Right forelimb (tissue), 1 donor: Measurements from ENCODE around the gene BACE2.
"Not testable (repeated sequence)": the region's sequence is repeated elsewhere in the genome, so short reads cannot be mapped to it uniquely, and the experiment has no call there.

Source experiments
- DNase-seq: peaks from one replicate; pipeline ENCODE4 v3.0.0-alpha.2; 2018

BACE2 gene

DNA sequence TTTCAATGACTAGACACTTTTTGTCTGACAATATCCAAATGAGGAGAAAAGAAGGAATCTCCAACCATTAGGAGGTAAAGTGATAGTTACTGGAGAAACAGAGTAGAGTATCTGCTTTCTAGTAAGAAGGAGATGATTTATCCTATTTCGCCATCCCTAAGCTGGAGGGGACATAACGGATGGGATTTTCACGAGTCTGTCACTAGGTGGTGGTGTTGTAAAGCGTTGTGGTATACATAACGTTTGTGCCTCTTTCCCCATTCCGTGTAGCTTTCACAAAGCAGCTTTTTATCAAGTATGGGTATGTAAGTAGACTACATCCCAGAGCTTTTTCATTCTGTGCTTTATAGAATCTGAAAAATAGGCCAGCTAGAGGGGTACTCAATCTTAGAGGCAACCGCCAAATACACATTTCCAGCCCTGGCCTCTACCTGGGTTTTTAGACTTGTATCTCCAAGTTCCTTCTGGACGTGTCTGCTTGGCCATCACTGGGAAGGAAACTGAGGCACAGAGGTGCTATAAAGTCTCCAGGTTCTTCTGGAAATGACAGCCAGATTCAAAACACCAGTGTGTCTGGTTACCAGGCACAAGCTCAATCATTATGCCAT lies 115.4 kb downstream of the BACE2 start:
- DNase-seq, result no peak

DNA sequence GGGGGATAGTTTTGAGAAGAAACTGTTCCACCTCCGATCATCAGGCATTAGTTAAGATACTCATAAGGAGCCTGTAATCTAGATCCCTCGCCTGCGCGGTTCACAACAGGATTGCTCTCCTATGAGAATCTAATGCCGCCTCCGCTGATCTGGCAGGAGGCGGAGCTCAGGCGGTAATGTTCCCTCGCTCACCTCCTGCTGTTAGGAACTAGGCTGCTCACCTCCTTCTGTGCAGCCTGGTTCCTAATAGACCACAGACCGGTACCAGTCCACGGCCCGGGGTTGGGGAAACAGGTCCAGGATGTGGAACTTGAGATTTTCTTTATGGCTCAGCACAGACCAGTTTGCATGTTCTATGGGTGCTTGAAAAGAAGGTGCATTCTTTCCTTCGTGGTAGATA lies 121.5 kb downstream of the BACE2 start:
- no peak for DNase-seq

DNA sequence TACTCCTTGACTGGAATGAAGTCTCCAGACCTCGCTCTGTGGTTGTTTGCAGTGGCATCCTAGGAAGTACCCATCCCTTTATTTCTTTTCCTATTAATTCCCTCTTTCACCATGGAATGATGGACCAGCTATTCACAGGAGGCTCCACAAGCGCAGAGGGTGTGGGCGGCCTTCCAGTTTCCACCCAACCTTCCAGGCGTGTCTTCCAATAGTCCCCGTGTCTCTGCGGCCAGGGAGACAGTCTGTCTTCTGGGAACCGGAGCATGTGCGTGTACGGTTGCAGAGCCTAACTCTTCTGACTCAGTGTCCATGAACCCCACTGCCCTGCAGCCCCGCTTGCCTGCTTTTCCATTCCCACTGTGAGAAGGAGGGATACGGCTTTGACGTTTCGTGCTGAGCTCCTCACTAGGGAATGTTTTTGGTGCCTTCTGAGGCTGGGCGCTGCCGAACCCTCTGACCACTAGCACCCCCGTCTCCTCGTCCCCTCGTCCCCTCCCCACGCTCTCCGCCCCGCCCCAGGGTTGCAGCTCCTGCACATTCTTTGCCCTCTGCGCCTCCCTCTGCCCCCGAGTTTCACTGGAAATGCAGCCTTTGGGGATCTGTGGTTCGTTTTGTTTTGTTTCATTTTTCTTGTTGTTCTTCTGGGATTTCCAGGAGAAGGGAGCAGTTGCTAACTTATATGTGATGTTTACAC lies 122.3 kb downstream of the BACE2 start:
- no peak for DNase-seq

DNA sequence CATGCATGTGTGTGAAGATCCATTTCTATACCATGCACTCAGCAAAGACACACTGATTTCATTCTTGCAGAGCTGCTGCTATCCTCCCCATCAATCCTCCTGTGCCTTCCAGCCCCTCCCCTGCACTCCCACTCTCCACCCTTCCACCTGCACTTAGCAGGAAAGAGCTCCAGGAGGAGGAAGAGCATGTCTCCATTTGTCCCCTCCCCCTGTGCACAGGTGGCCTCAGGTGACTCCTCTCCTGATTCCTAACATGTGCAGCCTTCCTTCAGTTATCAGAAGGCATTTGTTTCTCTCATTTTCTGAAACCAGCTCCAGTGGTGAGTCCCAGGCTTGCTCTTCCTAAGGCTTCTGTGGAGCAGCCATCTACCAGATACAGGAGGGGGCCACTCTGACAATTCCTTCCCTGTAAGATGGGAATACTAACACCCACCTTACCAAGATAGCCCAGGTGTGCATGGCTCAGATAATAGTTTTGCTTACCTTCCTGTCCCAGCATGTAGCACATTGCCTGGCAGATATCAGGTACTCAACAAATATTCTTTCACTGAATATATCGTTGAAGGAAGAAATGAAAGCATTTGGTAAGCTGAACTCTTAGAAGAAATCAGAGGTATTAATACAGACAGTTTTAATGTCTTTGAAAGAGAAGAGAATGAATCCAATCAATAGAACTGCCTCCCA lies 126.7 kb downstream of the BACE2 start:
- DNase-seq, result no peak

DNA sequence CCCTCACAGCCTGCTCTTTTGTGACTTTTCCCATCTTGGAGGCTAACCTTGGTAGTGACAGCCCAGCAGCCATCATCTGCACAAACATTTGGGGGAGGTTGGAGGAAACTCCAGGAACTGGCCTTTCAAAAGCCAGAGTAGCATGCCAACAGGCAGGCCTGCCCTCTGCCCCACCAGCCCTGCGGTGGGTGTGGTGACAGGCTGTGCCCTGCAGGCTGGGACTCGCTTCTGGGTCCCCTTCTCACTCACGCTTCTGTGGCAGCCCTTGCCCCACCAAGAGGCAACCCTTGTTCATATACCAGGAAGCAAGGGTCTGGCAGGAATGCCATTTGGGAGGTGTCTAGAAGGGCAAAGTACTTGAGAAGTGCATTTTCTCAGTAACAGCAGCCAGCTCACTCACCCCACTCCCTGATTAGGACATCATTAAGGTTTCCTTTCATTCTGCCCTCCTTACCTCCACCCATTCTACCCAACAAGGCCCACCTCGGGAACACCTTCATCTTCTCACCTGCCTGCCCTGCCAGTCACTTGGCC lies 127.8 kb downstream of the BACE2 start:
- no peak for DNase-seq

DNA sequence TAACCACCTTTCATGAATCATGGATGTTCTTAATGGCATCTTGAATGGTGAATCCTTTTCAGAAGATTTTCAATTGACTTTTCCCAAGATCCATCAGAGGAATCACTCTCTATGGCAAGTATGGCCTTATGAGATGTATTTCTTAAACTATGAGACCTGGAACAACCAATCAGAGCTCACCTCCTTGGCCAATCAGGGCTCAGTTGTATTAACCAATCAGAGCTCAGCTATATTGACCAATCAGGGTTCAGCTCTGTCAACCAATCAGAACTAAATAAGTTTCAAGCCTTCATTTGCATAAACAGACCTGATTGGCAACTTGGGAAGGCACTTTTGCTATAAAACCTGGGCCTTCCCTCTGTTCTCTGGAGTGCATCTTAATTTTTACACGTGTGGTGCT lies 135.0 kb downstream of the BACE2 start:
- no peak for DNase-seq

DNA sequence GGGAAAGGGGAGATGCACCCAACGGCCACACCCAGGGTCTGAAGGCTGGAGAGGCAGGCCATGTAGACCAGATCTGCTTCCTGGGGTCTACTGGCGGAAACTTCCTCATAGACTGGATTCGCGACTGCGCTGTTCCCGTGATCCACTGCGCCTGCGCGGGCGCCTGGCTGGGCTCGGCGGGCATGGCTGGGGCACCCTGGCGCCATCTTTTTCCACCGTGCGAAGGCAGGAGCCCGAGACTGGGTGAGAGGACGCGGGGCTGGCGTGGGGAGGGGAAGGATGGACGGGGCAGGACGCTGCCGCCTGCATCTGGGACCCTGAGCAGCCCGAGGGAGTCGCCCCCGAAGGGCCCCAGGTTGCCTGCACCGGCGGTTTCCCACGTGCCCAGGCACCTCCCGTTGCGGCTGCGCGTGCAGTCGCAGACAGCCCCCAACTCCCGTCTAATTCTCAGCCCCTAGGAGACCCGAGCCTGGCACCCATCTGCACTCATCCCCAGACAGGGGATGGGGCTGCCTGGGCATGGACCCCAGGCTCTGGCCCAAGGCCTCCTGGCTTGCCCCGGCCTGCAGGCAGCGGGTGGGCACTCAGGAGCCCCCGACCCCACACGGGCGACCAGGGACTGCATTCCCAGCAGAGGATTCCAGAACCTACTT lies 136.2 kb downstream of the BACE2 start:
- no peak for DNase-seq

DNA sequence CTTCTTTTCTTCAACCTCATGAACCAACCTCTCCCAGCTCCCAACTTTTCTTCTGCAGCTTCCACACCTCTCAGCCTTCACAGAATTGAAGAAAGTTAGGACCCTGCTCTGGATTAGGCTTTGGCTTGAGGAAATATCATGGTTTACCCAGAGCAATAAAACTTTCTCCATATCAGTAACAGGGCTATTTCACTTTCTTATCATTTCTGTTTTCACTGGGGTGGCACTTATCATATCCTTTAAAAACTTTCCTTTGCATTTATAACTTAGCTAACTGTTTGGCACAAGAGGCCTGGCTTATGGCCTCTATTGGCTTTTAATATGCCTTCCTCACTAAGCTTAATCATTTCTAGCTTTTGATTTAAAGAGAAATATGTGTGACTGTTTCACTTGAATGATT lies 139.3 kb downstream of the BACE2 start:
- DNase-seq, result no peak

DNA sequence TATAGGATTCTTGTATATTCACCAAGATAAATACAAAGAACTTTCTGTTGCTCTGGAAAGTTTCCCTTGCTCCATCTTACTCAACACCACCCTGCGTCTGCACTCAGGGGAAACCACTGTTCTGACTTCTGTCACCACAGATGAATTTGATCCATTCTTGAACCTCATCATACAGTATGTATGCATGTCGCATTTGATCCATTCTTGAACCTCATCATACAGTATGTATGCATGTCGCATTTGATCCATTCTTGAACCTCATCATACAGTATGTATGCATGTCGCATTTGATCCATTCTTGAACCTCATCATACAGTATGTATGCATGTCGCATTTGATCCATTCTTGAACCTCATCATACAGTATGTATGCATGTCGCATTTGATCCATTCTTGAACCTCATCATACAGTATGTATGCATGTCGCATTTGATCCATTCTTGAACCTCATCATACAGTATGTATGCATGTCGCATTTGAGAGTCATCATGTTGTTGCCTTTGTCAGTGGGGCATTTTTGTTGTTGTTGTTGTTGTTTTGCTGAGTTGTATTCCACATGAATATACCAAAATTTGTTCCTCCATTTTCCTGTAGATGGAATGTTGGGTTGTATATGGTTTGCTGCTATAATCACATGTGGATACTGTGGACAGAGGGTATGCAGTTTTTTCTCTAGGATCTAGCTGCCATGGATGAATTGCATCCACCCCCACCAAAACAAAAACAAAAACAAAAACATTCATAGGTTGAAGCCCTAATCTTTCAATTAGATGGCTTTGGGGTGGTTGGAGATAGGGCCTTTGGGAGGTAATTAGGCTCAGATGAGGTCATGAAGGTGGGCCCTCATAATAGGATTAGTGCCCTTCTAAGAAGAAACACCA lies 145.6 kb downstream of the BACE2 start:
- not testable (repeated sequence) for DNase-seq

DNA sequence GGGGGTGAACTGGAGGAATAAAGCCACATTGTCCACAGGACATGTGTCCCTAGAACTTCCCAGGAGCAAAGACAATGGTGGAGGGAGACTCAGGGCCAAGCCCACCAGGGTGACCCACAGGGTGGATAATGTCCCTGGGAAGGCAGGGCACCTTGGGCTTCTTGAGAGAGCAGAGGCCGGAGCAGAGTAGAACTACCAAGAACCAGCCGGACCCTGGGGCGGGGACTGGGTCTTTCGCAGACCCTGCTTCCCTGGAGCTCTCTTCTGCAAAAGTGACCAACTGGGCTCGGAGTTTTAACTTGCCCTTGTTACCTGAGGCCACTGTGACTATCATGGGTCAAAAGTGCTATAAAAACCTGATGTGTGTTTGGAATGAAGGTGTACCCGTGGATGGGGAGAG lies 147.8 kb downstream of the BACE2 start:
- no peak for DNase-seq

DNA sequence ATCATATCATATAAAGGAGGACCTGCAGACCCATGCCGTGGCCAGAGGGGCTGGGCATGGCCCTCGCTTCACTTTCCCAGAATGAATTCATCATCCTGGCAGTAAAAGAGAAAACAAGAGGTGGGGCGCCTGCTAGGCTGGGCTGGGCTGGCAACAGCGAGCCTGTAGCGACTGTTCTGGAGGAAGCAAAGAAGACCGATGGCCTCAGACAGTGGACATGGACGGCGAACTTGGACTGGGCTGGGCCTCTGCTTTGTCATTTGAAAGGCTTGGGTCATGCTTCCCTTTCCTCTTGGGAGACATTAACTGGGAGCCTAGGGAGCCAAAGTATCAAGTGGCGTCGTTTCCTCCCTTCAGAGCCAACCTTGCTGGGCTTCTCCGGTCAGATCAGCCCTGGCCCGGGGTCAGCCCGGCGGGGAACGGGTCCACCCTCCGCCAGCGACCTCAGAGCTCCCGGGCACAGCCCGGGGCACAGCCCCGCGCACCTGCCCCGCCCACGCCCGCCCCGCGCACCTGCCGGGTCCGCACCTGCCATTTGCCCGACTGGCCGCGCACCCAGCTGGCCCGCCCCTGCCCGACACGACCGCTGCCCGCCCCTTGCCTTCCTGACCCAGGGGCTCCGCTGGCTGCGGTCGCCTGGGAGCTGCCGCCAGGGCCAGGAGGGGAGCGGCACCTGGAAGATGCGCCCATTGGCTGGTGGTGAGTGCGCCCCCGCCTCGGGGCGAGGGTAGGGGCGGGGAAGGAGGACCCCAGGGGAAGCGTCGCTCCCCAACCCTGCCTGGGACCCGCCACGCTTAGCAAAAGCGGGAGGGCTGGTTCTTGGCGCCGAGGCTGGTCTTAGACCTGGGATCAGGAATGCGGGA lies 148.5 kb downstream of the BACE2 start, which contains the start of gene FAM3B:
TSS of gene FAM3B (plus strand) at position 602 of the 863 bp plus-strand sequence. CDS start at position 681, 79 bp downstream.
- no peak for DNase-seq

DNA sequence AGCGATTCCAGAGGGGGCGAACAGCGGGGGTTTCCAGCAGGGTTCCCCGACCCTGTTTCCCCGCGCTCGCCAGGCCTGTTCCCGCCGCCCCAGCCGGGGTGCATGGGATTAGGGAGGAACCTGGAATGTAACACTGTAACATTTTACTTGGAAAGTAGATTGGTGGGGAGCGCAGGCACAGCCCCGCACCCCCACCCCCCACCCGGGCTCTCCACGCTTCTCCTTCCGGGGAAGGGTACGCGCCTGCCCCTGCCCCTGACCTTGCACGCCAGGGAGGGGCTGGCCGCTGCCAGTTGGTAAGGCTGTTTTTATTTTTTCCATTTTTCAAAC lies 149.1 kb downstream of the BACE2 start:
- no peak for DNase-seq

DNA sequence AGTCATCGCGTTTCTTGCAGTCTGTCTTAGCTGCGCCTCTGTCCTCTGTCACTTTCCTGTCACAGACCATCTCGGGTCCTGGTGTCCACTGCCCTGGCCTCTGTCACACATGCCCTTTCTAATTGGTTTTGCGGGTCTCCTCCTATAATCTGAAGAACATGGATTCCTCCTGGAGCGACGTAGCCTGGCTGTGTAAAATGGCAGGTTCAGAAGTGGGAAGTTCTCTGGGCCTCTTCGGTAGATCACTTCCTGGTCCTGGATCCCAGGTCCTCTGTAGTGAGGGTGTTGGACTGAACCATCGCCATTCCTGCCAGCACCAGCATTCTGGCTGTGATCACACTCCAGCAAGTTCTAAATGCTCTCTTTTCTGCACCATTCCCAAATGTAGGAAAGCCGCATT lies 149.5 kb downstream of the BACE2 start:
- DNase-seq, result no peak

DNA sequence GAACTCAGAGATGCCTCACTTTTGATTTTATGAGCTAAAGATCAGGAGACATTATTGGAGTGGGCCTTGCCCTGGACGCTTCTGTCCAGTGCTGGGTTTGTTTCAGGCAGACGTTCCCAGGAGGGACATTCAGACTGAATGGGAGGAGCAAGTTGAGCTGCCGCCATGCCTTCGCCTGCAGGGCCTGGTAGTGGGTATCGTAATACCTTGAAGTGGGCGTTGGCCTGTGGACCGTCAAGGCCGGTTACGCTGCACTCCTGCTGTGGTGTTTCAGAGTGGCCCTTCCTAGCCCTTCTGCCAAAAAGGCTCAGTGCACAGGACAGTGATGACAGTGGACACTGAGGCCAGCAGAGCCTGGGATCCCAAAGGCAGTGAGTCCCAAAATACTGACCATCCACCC lies 150.3 kb downstream of the BACE2 start:
- DNase-seq, result no peak

DNA sequence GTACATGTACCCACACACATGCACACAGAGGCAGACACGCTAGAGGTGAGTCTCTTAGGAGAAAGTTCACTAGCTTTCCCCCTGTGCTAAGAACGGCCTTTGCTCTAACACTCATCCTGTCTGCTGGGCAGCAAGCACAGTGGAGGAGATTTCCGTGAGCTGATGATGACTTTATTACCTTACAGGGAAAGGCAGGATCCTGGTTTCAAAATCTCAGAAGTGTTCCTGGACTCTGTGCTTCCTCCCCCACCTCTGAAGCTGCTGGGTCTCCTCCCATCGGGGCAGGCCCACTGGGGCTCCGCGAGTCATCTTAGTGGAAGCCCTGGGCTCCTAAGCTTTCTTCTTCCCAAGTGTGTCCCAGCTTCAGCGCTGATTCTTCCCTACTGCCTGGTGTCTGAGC lies 151.3 kb downstream of the BACE2 start:
- no peak for DNase-seq

DNA sequence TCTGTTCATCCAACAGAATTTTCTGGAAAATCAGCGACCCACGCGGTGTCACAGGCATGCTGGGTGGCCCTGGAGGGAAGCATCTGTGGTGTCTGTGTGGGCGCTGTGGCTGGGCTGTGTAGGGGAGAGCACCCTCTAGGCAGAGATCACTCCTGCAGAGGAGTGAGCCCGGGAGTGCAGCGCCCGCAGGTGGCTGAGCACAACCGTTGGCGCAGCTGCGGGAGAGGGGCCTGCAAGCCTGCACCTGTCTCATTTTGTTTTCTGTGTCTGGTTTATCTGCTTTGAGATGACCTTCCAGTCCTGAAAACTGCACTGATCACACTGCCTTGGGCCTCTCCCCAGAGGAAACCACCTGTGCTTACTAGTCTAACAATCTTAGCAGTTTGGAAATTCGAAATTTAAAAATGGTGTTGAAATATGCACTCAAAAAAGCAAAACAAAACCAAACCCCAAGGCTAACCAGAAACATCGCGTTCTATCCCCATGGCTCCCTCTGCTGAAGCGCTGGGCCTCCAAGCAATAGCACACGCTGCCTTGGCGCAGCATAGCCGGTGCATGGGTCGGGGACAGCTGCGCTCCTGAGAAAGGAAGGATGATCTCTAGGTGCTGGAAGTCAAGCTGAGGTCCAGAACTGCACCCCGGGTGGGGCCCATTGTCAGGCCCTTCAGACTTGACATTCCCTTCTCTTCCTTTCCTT lies 153.4 kb downstream of the BACE2 start:
- DNase-seq, result no peak

DNA sequence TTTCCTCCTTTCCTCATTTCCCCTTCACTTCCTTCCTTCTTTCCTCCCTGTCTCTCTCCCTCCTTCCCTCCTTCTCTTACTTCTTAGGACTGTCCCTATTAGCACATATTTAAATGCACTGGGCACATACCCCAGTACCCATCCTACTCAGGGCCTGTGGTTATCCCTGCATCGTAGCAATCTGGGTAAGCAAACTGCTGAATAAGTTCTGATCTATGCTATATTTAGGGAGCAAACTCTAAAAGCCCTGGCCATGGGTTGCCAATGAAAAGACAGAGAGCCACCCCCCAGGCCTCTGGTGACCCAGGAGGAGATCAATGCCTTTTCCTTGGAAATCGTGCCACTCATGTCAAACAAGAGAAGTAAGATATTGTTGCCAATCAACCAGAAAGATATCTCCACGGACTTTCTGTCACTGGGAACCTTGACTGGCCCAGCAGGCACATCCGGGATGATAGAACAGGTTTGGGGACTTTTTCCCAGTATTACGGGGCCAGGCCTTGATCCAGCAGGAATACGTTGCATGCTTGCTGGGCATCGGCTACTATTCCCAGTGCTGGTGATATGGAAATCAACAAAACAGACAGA lies 154.0 kb downstream of the BACE2 start:
- DNase-seq, result no peak

DNA sequence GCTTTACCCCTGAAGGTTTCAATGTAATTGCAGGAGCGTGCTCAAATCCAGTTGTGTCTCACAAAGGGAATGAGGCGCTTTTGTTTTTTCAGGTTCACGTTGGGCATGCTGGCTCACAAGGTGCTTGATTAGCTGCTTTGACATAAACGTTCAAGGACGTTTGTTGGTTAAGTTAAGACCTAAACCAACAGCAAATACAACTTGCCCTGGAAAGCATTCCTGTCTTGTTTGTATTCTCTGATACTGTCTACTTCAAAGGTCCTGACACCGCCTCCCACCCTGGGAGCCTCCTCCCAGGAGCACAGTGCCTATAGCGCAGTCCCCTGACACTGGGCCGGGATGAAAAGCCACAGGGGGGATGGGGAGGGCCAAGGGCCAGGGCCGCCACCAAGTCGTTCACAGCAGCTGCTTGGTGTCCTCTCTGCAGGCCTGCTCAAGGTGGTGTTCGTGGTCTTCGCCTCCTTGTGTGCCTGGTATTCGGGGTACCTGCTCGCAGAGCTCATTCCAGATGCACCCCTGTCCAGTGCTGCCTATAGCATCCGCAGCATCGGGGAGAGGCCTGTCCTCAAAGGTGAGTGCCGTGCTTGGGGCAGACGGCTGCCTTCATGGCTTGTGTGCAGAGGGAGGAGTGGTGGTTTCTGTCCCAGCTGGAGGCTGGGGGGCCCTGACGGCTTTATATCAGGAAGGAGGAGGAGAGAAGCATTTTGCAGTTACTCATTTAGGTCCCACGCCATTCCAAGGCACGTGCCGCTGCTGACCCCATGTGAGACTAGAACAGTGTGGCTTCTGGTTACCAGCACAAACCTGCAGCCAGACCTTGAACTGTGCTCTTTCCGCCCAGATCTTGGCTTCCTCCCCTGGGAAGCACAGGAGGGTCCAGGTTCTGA lies 154.8 kb downstream of the BACE2 start:
- no peak for DNase-seq

DNA sequence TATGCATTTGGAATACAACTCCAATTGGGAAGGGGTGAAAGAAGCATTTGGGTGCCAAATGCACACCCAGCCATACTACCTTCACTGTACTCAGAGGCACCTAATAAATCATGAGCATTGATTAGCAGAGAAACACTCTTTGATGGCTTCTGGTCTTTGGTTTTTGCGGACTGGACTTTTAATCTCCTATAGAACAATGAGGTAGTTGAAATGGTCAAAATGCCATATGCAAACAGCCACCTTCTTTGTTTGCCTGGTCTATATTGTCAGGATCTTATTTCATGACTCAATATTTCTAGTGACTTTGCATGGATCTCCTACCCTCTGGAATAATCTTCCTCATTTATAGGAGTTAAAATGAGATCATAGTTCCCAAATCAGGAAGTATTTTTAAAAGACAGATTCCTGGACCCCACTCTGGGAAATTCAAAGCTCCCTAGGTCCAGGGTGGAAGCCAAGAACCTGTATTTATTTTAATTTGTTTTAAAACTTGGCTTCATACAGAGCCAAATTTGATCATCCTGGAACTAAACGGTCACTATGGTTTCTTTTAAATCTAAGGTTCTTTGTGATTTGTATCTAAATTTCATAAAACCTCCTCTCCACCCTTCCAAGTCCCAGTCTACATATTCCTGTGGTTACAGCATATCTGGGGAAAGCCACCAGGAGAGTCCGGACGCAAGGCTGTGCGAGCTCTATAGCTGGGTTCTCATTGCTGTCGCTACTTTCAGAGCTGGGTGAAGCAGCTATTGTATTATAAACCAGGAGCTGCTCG lies 157.4 kb downstream of the BACE2 start:
- no peak for DNase-seq
